Activated T-helper 17 cell treated with anti-CD3 and anti-CD28 coated beads, Interleukin-2, amount 50 U/mL, for 72 hours (primary cell): Measurements from ENCODE around the gene EPHA2. TPM values are rescaled to one million over a fixed set of nuclear protein-coding genes. Genes with fewer than 3 reads are reported as not detected.

Experiments used
- ATAC-seq: fragments of 150-1000 bp; cut with Tn5 transposase; replicated peaks from 2 replicates; pipeline ENCODE4 v1.10.0; 2021; ENCODE audit warnings: mild to moderate bottlenecking, moderate library complexity
- H3K27ac Mint-ChIP-seq: one replicate; pipeline ENCODE4 v1.8.0; 2022; ENCODE audit warnings: mixed read lengths
- H3K27me3 Mint-ChIP-seq: one replicate; pipeline ENCODE4 v1.8.0; 2022; ENCODE audit warnings: mixed read lengths
- H3K36me3 Mint-ChIP-seq: one replicate; pipeline ENCODE4 v1.8.0; 2022; ENCODE audit warnings: low read depth, mild to moderate bottlenecking, mixed read lengths
- H3K4me1 Mint-ChIP-seq: one replicate; pipeline ENCODE4 v1.8.0; 2022; ENCODE audit warnings: mixed read lengths
- H3K4me3 Mint-ChIP-seq: one replicate; pipeline ENCODE4 v1.8.0; 2022; ENCODE audit warnings: mild to moderate bottlenecking, mixed read lengths
- H3K9me3 Mint-ChIP-seq: one replicate; pipeline ENCODE4 v1.8.0; 2022; ENCODE audit warnings: mixed read lengths
- total RNA-seq, 2 donors: library from RNA; stranded (reverse); gene quantifications; one replicate each; pipeline ENCODE4 v1.2.3, GENCODE V29; 2022

Gene EPHA2
- total RNA-seq, 2 donors from 2014 or later: 0.13 TPM; not detected in 1

DNA sequence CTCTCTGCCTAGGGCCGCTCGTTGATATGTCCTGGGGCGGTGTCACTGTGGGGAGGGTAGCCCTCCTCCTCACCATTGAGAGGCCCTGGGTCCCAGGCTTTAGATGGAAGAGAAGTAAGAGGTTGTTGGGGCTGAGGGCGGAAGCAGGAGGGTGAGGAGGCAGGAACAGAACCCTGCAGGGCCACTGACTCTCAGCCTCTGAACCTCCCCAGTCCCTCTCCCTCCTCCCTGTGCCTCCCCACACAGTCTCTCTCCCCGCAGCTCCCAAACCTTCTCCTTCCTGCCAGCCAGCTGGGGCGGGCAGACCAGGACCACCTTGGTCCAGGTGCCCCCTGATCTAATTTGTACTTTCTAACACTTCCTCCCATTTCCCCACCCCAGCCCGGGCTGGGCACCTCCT lies 68.1 kb downstream of the EPHA2 start:
- Mint-ChIP-seq H3K9me3 (no peaks in the 10 kb centered on the region), H3K27ac (no peak overlapping the region), H3K27me3 (no peaks in the 10 kb centered on the region), H3K4me1 (no peaks in the 10 kb centered on the region), H3K36me3 (no peaks in the 10 kb centered on the region), H3K4me3 (no peak overlapping the region)
- no peak for ATAC-seq

DNA sequence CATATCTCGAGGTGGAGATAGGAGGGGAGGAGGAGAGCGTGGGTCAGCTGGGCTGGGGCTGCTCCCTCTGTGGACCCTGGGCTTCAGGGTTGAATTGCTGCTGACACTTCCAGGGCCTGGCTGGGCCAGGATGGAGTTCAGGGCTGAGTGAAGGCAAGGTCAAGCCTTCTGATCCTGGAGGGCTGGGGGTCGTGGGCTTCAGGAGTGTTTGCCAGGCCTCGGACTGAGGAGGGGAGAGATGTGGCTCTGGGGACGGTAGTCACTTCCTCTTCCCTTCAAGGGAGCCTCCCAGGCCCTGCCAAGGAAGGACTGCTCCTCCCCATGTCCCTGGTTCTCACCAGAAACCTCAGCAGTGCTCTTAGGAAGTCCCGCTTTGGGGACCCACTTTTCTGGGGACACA lies 70.3 kb downstream of the EPHA2 start:
- H3K4me3 Mint-ChIP-seq: no peak overlapping the region
- H3K27me3 Mint-ChIP-seq: no peaks in the 10 kb centered on the region
- peak overlapping the region; percentile 44 for H3K27ac Mint-ChIP-seq
- no peaks in the 10 kb centered on the region for H3K4me1 Mint-ChIP-seq
- ATAC-seq: no peak
- H3K36me3 Mint-ChIP-seq: no peaks in the 10 kb centered on the region
- no peaks in the 10 kb centered on the region for H3K9me3 Mint-ChIP-seq

DNA sequence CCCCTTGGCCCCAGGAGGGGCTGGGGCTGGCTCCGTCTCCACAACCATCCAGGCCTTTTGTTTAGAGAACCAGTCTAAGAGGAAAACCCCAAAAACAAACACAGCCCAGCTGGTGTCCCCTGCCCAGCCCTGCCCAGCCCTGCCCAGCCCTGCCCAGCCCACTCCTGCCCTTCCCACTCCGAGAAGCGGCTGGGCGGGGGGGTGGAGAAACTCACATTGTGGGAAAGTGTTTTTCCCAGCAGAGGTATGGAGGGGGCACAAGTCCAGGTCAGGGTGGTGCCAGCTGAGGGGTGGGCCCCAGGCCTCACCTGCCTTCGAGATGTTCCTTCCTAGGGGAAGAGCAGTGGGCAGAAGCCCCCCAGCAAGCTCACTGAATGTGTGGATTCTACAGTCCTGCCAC lies 72.4 kb downstream of the EPHA2 start:
- no peak overlapping the region for H3K4me3 Mint-ChIP-seq
- H3K4me1 Mint-ChIP-seq: peaks cover 5% of the 10 kb centered on the region
- H3K9me3 Mint-ChIP-seq: no peaks in the 10 kb centered on the region
- no peak for ATAC-seq
- H3K27ac Mint-ChIP-seq: no peak overlapping the region
- H3K36me3 Mint-ChIP-seq: no peaks in the 10 kb centered on the region
- no peaks in the 10 kb centered on the region for H3K27me3 Mint-ChIP-seq

DNA sequence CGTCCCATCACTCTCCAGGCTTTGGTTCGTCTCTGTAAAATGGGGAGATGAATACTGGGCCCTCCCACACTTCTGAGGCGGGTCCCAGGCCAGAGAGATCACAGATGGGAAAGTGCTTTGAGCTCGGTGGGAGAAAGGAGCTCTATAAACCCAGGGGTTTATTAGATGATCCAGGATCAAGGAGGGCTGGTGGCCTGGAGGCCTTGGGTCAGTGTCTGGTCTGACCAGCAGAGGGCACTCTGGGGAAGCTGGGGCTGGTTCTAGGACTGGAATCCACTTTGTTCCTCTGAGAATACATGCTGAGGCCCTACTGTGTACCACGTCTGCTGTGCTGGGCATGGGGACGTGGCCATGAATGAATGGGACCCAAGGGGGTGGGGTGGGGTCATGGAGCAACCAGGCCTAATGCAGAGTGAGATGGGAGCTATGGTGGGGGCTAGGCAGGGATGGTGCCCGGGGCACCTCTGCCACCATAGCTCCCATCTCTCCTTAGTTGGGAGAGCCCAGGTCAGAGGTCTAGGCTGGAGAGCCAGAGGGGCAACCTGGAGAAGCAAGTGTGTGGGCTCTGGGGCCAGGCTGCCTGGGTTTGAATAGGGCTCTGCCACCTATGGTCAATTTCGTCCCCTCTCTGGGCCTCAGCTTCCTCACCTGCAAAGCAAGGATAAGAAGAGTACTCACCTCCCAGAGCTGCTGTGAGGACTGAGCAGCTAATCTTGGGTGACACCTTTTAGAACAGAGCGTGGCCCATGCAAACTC lies 73.4 kb downstream of the EPHA2 start:
- peak; percentile 55 for ATAC-seq
- Mint-ChIP-seq H3K4me3 (no peak overlapping the region), H3K9me3 (no peaks in the 10 kb centered on the region), H3K27ac (no peak overlapping the region), H3K36me3 (no peaks in the 10 kb centered on the region), H3K4me1 (peaks cover 5% of the 10 kb centered on the region), H3K27me3 (no peaks in the 10 kb centered on the region)

DNA sequence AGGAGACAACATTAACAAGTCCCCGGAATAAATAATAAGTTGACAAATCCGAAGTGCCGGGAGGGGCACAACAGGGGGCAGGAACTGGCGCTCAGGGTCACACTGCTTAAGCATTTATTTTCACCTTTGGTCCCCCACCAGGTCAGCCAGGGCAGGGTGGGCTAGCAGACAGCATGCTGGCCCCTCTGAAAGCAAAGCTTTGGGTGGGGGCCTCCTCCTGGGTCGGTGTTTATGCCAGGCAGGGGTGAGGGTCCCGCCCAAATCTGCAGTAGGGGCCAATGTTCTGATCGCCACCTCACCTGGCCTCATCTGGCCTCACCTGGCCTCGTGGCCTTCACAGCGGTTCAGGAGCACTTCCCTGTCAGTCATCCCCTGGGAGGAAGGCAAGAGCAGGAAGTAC lies 74.2 kb downstream of the EPHA2 start:
- no peaks in the 10 kb centered on the region for H3K36me3 Mint-ChIP-seq
- H3K4me1 Mint-ChIP-seq: peaks cover 5% of the 10 kb centered on the region
- H3K9me3 Mint-ChIP-seq: no peaks in the 10 kb centered on the region
- ATAC-seq: no peak
- no peaks in the 10 kb centered on the region for H3K27me3 Mint-ChIP-seq
- no peak overlapping the region for H3K27ac Mint-ChIP-seq
- H3K4me3 Mint-ChIP-seq: no peak overlapping the region

DNA sequence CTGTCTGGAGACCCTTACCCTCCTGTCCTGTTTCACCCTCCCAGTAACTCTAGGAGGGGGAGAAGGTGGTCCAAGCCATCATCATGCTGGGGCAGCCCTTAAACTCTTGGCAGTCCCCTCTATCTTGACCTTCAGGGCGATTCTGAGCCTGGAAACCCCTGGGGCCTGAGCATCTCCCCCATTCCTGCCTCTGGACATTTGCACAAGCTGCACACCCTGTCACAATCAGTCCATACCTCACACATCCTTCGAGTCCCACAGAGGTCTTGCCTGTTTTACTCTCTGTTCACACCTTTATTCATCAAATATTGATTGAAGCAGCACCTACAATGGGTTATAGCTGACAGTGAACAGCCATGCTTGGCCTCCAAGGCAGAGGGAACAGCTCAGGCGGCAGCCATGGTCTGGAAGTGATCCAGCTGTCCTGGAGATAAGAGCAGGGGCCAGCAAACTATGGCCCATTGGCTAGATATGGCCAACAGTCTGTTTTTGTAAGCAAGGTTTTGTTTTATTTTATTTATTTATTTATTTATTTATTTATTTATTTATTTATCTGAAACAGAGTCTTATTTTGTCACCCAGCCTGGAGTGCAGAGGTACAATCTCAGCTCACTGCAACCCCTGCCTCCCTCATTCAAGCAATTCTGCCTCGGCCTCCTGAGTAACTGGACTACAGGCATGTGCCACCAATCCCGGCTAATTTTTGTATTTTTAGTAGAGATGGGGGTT lies 75.3 kb downstream of the EPHA2 start:
- Mint-ChIP-seq H3K36me3 (no peaks in the 10 kb centered on the region), H3K9me3 (no peaks in the 10 kb centered on the region), H3K4me3 (no peak overlapping the region), H3K4me1 (peaks cover 5% of the 10 kb centered on the region), H3K27me3 (no peaks in the 10 kb centered on the region), H3K27ac (no peak overlapping the region)
- ATAC-seq: no peak

DNA sequence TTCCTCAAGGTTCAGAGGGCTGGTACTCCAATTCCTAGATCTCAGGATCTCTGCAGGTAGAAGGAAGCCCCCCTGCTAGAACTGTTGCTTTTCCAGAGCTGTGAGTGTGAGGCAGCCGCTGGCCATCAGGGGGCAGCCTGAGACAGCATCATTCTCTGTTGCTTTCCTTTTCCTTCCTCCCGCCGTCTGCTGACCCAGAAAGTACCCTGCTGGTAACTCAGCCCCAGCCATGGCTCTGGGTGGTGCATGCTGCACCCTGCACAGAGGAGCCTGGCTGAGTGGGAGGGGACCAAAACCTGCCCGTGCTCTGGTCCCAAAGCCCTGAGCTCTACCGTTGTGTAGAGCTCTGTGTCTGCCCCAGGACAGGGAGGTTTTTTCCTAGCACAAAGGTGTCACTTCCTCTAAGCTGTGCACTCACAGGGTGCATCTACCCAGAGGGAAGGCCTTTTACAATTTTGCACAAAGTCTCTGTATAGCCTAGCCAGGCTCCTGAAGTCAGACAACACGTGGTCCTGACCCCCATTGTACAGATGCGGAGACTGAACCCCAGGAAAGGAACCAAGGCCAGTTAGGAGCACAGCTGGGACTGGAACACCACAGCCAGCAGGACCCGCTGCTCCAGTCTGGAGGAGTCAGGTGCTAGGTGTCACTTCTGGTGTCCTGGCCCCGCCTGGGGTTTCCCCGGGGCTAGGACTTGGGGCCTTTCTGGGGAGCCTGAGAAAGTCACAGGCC lies 76.8 kb downstream of the EPHA2 start:
- H3K27me3 Mint-ChIP-seq: peaks cover 5% of the 10 kb centered on the region
- H3K4me1 Mint-ChIP-seq: peaks cover 10% of the 10 kb centered on the region
- H3K4me3 Mint-ChIP-seq: peak overlapping the region; percentile 57
- no peaks in the 10 kb centered on the region for H3K36me3 Mint-ChIP-seq
- peak; percentile 82 for ATAC-seq
- peak overlapping the region; percentile 64 for H3K27ac Mint-ChIP-seq
- H3K9me3 Mint-ChIP-seq: no peaks in the 10 kb centered on the region

DNA sequence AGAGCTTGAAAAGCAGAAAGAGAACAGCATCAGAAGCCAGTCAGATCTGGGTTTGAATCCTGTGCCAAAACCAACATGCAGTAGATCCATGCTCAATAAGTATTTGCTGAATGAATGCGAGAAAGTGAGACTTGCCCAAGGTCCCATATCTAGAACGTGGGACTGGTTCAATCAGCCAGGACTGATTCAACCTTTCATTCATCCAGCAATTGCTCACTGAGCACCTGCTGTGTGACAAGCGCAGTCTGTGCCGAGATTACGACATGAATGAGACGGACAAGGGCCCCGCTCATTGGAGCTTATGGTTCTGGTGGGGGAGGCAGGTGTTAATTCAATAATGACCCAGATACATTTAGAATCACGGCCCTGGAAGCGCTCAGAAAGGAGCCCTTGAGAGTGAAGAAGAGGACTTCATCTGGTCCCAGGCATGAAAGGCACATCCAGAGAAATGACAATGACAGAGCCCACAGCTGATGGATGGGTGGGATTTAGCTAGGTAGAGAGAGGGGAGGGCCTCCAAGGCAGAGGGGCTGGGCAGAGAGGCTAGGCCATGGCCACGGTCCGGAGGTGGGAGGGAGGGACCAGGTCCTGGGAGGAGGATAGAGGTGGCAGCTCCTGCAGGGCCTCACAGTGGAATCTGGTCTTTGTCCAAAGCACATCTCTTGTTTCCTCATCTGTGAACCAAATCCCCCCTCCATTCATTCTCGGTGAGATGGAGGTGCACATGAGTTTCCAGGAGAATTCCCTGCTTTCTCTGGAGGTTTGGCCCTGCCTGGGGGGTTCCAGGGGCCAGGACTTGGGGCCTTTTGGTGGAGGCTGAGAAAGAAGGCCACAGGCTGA lies 78.2 kb downstream of the EPHA2 start:
- Mint-ChIP-seq H3K27ac (no peak overlapping the region), H3K9me3 (no peaks in the 10 kb centered on the region), H3K27me3 (peaks cover 9% of the 10 kb centered on the region), H3K4me1 (peaks cover 14% of the 10 kb centered on the region), H3K4me3 (no peak overlapping the region), H3K36me3 (no peaks in the 10 kb centered on the region)
- no peak for ATAC-seq

DNA sequence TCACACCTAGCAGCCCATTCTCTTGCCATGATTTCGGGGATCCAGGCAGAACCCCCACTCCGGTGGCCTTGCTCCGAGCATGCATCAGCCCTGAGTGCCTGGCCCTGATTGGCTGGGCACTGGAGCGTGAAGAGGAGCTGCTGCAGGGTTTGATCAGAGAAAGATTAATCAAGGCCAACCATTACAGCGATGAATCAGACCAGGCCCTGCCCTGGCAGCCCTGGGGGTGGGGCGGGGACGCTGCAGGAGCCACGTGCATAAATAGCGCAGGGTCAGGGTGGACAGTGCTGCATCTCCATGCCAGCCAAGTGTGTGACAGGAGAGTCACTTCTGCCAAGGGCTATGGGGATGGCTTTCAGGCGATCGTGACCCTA lies 79.0 kb downstream of the EPHA2 start:
- no peak for ATAC-seq
- Mint-ChIP-seq H3K9me3 (no peaks in the 10 kb centered on the region), H3K27me3 (peaks cover 9% of the 10 kb centered on the region), H3K36me3 (no peaks in the 10 kb centered on the region), H3K4me3 (no peak overlapping the region), H3K4me1 (peaks cover 14% of the 10 kb centered on the region), H3K27ac (no peak overlapping the region)

DNA sequence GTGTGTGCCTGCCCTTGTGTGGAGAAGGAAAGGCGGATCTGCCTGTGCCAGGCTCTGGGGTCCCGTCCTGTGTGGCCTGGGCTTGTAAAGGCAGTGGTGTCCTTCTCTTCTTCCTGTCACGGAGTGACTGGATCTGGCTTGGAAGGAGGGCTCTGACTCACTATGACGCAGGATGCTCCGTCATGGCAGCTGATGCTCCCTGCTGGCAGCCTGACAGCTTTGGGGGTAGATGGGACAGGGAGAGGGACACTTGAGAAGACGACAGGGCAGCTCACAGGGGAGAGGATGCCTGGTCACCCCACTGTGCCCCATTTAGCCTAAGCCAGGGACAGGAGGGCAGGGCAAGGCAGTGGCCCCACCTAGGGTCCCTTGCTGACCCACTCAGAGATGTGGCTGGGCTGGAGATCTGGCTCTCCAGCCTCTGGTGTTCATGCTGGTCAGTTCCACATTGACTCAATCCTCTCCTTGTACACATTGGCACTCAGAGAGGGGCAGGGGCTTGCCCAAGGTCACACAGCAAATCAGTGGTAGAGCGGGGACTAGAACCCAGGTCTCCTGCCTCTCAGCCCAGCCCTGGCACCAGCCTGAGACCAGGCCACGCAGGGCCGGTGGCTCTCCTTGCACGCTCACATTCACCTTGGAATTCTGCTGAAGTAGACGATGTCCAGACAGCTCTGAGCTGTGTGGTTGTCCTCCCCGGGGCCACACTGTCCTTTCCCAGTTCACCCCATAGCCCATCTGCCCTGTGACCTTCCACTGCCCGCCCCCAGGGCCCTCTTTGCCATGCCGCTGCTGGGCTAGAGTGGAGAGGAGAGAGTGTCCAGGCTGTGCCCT lies 79.6 kb downstream of the EPHA2 start:
- H3K4me1 Mint-ChIP-seq: peaks cover 14% of the 10 kb centered on the region
- no peak overlapping the region for H3K27ac Mint-ChIP-seq
- peaks cover 9% of the 10 kb centered on the region for H3K27me3 Mint-ChIP-seq
- no peaks in the 10 kb centered on the region for H3K9me3 Mint-ChIP-seq
- H3K36me3 Mint-ChIP-seq: no peaks in the 10 kb centered on the region
- no peak overlapping the region for H3K4me3 Mint-ChIP-seq
- ATAC-seq: no peak

DNA sequence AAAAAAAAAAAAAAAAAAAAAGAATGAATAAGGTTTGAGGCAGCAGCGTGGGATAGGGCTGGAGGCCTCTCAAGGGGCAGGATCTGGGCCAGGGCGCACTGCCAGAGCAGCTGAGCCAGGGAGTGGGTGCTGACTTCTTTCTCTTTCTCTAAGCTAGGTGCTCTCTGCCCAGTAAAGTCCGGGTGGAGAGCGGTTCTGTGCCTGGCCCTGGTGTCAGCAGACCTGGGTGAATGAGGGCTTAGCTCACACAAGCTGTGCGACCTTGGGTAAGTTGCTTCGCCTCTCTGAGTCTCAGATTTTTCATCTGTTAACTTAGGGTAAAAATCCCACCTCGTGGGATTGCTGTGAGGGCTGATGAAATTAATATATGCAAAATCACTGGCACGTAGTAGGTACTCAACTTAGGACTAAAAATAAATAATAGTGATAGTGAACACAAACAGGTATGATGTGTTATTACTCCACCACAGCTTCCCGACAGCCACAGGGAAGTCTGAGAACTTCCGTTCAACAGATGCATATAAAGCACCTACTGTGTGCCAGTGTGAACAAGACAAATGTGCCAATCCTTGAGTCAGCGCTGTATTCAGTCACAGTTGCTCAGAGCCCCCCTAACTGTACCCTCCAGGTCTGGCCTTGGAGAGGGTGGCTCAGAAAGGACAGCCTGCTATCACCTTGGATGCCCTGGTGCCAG lies 80.4 kb downstream of the EPHA2 start:
- Mint-ChIP-seq H3K27me3 (peaks cover 9% of the 10 kb centered on the region), H3K36me3 (no peaks in the 10 kb centered on the region), H3K9me3 (no peaks in the 10 kb centered on the region), H3K27ac (no peak overlapping the region), H3K4me1 (peaks cover 14% of the 10 kb centered on the region), H3K4me3 (no peak overlapping the region)
- no peak for ATAC-seq
